GM23338 (cell line): ENCODE data around the gene FUT8. TPM values are rescaled to one million over a fixed set of nuclear protein-coding genes. Genes with fewer than 3 reads are reported as not detected.

Source experiments
- ATAC-seq: fragments of 200-7000 bp; cut with Tn5 transposase; 3 replicates; pipeline ENCODE4 v1.9.1; 2020
- DNase-seq: peaks from one replicate; pipeline ENCODE4 v3.0.0-alpha.2; 2015; ENCODE audit warnings: low spot score
- H2AFZ ChIP-seq: fragments of 200-600 bp; sonication (generic); 2 replicates; pipeline ENCODE4 v1.8.0; 2016; ENCODE audit warnings: antibody characterized with exemption, mild to moderate bottlenecking, moderate library complexity
- H3F3A ChIP-seq: fragments of 200-600 bp; sonication (generic); replicated peaks from 2 replicates; pipeline ENCODE4 v1.8.0; 2017; ENCODE audit warnings: antibody characterized with exemption, mixed run types, low read depth
- H3K27ac ChIP-seq: fragments of 200-600 bp; sonication (generic); 2 replicates; pipeline ENCODE4 v1.6.1; 2016; ENCODE audit warnings: low read depth
- H3K27me3 ChIP-seq: fragments of 200-600 bp; sonication (generic); 2 replicates; pipeline ENCODE4 v1.8.0; 2016; ENCODE audit warnings: mild to moderate bottlenecking, mixed run types, moderate library complexity; ENCODE audit not compliant: insufficient read depth
- H3K36me3 ChIP-seq: fragments of 200-600 bp; sonication (generic); 2 replicates; pipeline ENCODE4 v1.8.0; 2016; ENCODE audit warnings: mild to moderate bottlenecking; ENCODE audit not compliant: insufficient read depth
- H3K4me1 ChIP-seq: fragments of 200-600 bp; sonication (generic); 2 replicates; pipeline ENCODE4 v1.8.0; 2016; ENCODE audit warnings: mild to moderate bottlenecking, moderate library complexity; ENCODE audit not compliant: insufficient read depth
- H3K4me2 ChIP-seq: fragments of 200-600 bp; sonication (generic); 2 replicates; pipeline ENCODE4 v1.7.1; 2017; ENCODE audit warnings: mixed run types
- H3K4me3 ChIP-seq: fragments of 200-600 bp; sonication (generic); 2 replicates; pipeline ENCODE4 v1.6.1; 2016; ENCODE audit warnings: mixed run types
- H3K79me2 ChIP-seq: fragments of 200-600 bp; sonication (generic); replicated peaks from 2 replicates; pipeline ENCODE4 v1.8.0; 2017; ENCODE audit warnings: mild to moderate bottlenecking; ENCODE audit not compliant: insufficient read depth
- H3K9me2 ChIP-seq: fragments of 200-600 bp; sonication (generic); 2 replicates; pipeline ENCODE4 v1.8.0; 2017; ENCODE audit not compliant: insufficient read depth
- H4K20me1 ChIP-seq: fragments of 200-600 bp; sonication (generic); replicated peaks from 2 replicates; pipeline ENCODE4 v1.8.0; 2017; ENCODE audit warnings: mild to moderate bottlenecking; ENCODE audit not compliant: insufficient read depth
- H3K27ac Mint-ChIP-seq: 2 replicates; pipeline ENCODE4 v1.8.0; 2020; ENCODE audit warnings: inconsistent platforms, mild to moderate bottlenecking, moderate library complexity, mixed read lengths
- H3K27me3 Mint-ChIP-seq: 3 replicates; pipeline ENCODE4 v1.8.0; 2022; ENCODE audit warnings: low read depth, mild to moderate bottlenecking, moderate library complexity, mixed read lengths, inconsistent platforms; ENCODE audit not compliant: insufficient read depth, poor library complexity
- H3K36me3 Mint-ChIP-seq: 3 replicates; pipeline ENCODE4 v1.8.0; 2021; ENCODE audit warnings: low read depth, mild to moderate bottlenecking, inconsistent platforms, moderate library complexity, mixed read lengths
- H3K4me1 Mint-ChIP-seq: 3 replicates; pipeline ENCODE4 v1.8.0; 2020; ENCODE audit warnings: mild to moderate bottlenecking, inconsistent platforms, mixed read lengths
- H3K4me3 Mint-ChIP-seq: 3 replicates; pipeline ENCODE4 v1.8.0; 2021; ENCODE audit warnings: moderate library complexity, mild to moderate bottlenecking, inconsistent platforms, mixed read lengths
- H3K9me3 Mint-ChIP-seq: 3 replicates; pipeline ENCODE4 v1.8.0; 2020; ENCODE audit warnings: moderate library complexity, mild to moderate bottlenecking, inconsistent platforms, mixed read lengths
- EZH2 ChIP-seq: fragments of 200-600 bp; sonication (generic); IDR thresholded peaks from one replicate; pipeline ENCODE4 v1.8.0; 2017; ENCODE audit warnings: antibody characterized with exemption, mild to moderate bottlenecking, low read depth; ENCODE audit not compliant: unreplicated experiment
- JUNB ChIP-seq: IDR thresholded peaks from one replicate; pipeline ENCODE4 v1.6.1; 2016; ENCODE audit warnings: antibody characterized with exemption; ENCODE audit not compliant: unreplicated experiment
- NANOG ChIP-seq: IDR thresholded peaks from 2 replicates; pipeline ENCODE4 v1.6.1; 2016; ENCODE audit warnings: antibody characterized with exemption, borderline replicate concordance
- REST ChIP-seq: IDR thresholded peaks from one replicate; pipeline ENCODE4 v1.6.1; 2018; ENCODE audit warnings: antibody characterized with exemption; ENCODE audit not compliant: unreplicated experiment
- ZNF114 ChIP-seq: fragments of 250-450 bp; sonication (Bioruptor Pico); IDR thresholded peaks from 2 replicates; pipeline ENCODE4 v1.5.0; 2020; ENCODE audit warnings: mild to moderate bottlenecking, moderate library complexity
- ZNF331 ChIP-seq: fragments of 250-450 bp; sonication (Bioruptor Pico); IDR thresholded peaks from 2 replicates; pipeline ENCODE4 v1.5.0; 2020; ENCODE audit warnings: low read depth, mild to moderate bottlenecking, moderate library complexity
- ZNF462 ChIP-seq: fragments of 250-450 bp; sonication (Bioruptor Pico); IDR thresholded peaks from 2 replicates; pipeline ENCODE4 v1.5.0; 2020; ENCODE audit warnings: mild to moderate bottlenecking, moderate library complexity
- polyA plus RNA-seq: library from polyadenylated mRNA; unstranded; fragments of >200 nt; fragmentation: Nextera tagmentation; extraction: Ambion mirVana; gene quantifications from 2 replicates; pipeline ENCODE4 v1.2.1, GENCODE V29; 2016
- total RNA-seq: library from RNA; depleted of rRNA; stranded (reverse); fragments of >200 nt; shearing (Covaris generic); gene quantifications from 2 replicates; pipeline ENCODE4 v1.2.3, GENCODE V29; 2014

FUT8 gene
- total and polyA plus RNA-seq, 2 experiments from 2014 or later = 8.2 to 23.2 TPM

- TF ChIP-seq ZNF462 (no peak), JUNB (no peak), ZNF331 (CRISPR knock-in tag) (no peak), NANOG (no peak), REST (no peak), ZNF114 (CRISPR knock-in tag) (no peak)
Measured at GRCh38 chr14:65580973-65581372, 168.4 kb downstream of the FUT8 start (continued).

- H3K36me3 ChIP-seq = no peaks in the 10 kb centered on the region
- no peak overlapping the region for H3K27ac ChIP-seq
- no peaks in the 10 kb centered on the region for H3K36me3 Mint-ChIP-seq
- H3K4me3 Mint-ChIP-seq = no peak overlapping the region
- H3K27me3 Mint-ChIP-seq = peaks cover 1% of the 10 kb centered on the region
- no peaks in the 10 kb centered on the region; the same call in 2 of the 3 replicates for H3K9me3 Mint-ChIP-seq
- H3K4me3 ChIP-seq = no peak overlapping the region
- H3K4me1 ChIP-seq = peaks cover 14% of the 10 kb centered on the region
- H4K20me1 ChIP-seq = no peaks in the 10 kb centered on the region
- DNase-seq = no peak
- H3K27ac Mint-ChIP-seq = no peak overlapping the region
- ATAC-seq = no peak
- no peaks in the 10 kb centered on the region for H3K27me3 ChIP-seq
- no peak overlapping the region for H3K4me2 ChIP-seq
- no peaks in the 10 kb centered on the region for H3K9me2 ChIP-seq
- no peaks in the 10 kb centered on the region for H3F3A ChIP-seq
- no peak overlapping the region for H2AFZ ChIP-seq
- H3K79me2 ChIP-seq = no peaks in the 10 kb centered on the region
- H3K4me1 Mint-ChIP-seq = peaks cover 14% of the 10 kb centered on the region
- TF ChIP-seq ZNF462 (no peak), EZH2 (no peak)
Measured at GRCh38 chr14:65581378-65581777, 168.8 kb downstream of the FUT8 start.
